Mammary epithelial cell (primary cell): ENCODE measurements around the gene ADAR.

Source experiments
- CTCF ChIP-seq, 2 donors: IDR thresholded peaks in 1 of 2; conservative IDR thresholded peaks in 1 of 2; 2 replicates each; pipeline ENCODE4 v1.5.1; 2011 to 2012; ENCODE audit warnings: inconsistent platforms in 2 of 2, low read length in 2 of 2, mild to moderate bottlenecking in 2 of 2, control low read depth in 1 of 2, low read depth in 1 of 2; ENCODE audit not compliant: insufficient read depth in 1 of 2; ENCODE audit errors: extremely low read depth in 1 of 2
- EZH2 ChIP-seq: IDR thresholded peaks from 2 replicates; pipeline ENCODE4 v1.6.1; 2012; ENCODE audit warnings: low read length, inconsistent platforms, borderline replicate concordance

- TF ChIP-seq CTCF (conservative IDR thresholded peaks at IDR 0.05 in 1 of 2, IDR thresholded peaks at IDR 0.05 in 1 of 2; ENCODE audit: extremely low read depth in 1 of 2, insufficient read depth in 1 of 2, low read depth in 1 of 2, low read length in 2 of 2), result no peak
- no peak for TF ChIP-seq EZH2
These were observed 4.7 kb downstream of the ADAR start for GRCh38 chr1:154603317-154603716.
